ENCODE results near the gene TMEM41A.

TMEM41A gene

GRCh38 chr3:185517387-185518130 lies 18.7 kb upstream of the TMEM41A start:
- DNase-seq (ENCODE audit: low read depth) = no peak
- TF ChIP-seq CTCF (IDR thresholded peaks at IDR 0.05; ENCODE audit: control insufficient read depth, insufficient read depth, low read depth, low read length, missing control alignments) = no peak
- H3K4me3 ChIP-seq (ENCODE audit: control insufficient read depth, low read depth, low read length) = no peak overlapping the region

- no peak overlapping the region for H3K4me3 ChIP-seq (ENCODE audit: control insufficient read depth, low read depth, low read length)
- DNase-seq (ENCODE audit: low read depth) = no peak
- TF ChIP-seq CTCF (IDR thresholded peaks at IDR 0.05; ENCODE audit: control insufficient read depth, insufficient read depth, low read depth, low read length, missing control alignments) = no peak
Observed at GRCh38 chr3:185511711-185512110, 12.9 kb upstream of the TMEM41A start.

DNA sequence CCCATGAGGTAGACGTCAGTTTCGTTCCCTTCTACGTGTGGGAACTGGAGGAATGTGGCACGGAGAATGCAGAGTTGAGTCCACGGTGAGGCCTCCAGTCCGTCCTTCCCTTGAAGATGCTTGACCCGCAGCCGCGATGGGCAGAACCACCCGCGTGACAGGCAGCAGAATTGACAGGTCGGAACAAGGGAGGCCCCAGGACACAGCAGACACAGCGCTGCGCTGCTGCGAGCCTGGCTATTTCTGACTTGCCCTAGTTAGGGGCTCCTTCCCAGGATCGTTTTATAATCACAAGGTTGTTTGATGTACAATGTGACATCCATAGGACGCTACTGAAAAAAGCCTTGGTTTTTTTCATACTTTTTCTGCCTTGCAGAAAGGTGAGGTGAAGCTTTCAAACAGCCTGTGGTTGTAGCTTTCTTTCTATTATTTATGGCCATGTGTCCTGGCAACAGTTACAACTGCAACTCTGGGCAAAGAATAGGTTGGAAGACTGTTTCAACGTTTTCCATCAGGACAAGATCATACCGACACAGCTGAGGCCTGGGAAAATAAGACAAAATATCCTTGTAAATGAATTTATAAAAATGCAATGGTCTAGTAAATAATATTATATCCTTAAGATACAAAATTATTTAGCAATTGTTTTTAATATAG lies 9.6 kb upstream of the TMEM41A start:
- no peak for TF ChIP-seq CTCF (IDR thresholded peaks at IDR 0.05; ENCODE audit: control insufficient read depth, insufficient read depth, low read depth, low read length, missing control alignments)
- no peak overlapping the region for H3K4me3 ChIP-seq (ENCODE audit: control insufficient read depth, low read depth, low read length)
- no peak for DNase-seq (ENCODE audit: low read depth)

DNA sequence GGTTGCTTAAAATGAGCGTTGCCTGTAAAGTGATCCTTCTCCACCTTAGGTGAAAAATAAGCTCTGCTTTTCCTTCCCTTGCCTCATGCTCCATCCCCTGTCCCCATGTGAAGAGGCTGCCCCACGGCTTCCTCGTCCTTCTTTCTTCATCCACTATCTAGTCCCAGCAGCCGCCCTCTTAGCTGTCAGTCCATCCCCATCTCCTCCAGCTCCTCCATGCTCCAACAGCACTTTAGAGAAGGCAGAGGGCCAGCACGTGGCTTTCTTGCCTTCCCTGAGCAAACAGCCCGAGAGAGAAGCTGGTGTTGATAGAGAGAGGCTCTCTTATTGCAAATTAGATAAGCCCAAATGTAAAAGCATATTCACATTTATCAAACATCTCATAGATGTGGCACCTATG lies 9.0 kb upstream of the TMEM41A start:
- no peak for TF ChIP-seq CTCF (IDR thresholded peaks at IDR 0.05; ENCODE audit: control insufficient read depth, insufficient read depth, low read depth, low read length, missing control alignments)
- DNase-seq (ENCODE audit: low read depth) = no peak
- H3K4me3 ChIP-seq (ENCODE audit: control insufficient read depth, low read depth, low read length) = no peak overlapping the region

- TF ChIP-seq CTCF (IDR thresholded peaks at IDR 0.05; ENCODE audit: control insufficient read depth, insufficient read depth, low read depth, low read length, missing control alignments) = no peak
- no peak for DNase-seq (ENCODE audit: low read depth)
- no peak overlapping the region for H3K4me3 ChIP-seq (ENCODE audit: control insufficient read depth, low read depth, low read length)
Observed at GRCh38 chr3:185504636-185505035, 5.8 kb upstream of the TMEM41A start.

DNA sequence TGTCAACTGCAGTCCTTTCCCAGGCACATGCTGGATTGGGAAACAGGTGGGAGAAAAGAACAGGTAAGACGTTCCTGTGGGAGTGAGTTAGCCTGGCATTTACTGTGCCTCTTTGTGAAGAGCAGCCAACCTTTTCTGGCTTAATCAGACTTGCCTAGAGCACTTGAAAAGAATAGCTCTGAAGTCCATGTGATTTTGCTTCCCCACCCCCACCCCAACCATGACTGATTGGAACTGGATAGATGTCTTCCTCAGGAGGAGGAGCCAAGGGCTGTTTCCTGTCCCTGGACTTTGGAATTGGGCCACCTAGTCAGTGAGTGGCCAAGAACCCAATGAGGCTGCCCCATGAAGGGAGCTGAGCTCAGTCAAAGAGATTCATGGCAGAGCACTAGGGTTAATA lies 4.7 kb upstream of the TMEM41A start:
- no peak overlapping the region for H3K4me3 ChIP-seq (ENCODE audit: control insufficient read depth, low read depth, low read length)
- no peak for TF ChIP-seq CTCF (IDR thresholded peaks at IDR 0.05; ENCODE audit: control insufficient read depth, insufficient read depth, low read depth, low read length, missing control alignments)
- no peak for DNase-seq (ENCODE audit: low read depth)

Measured in AG09309 (cell line).